Tibial artery (tissue), 4 donors: Measurements from ENCODE around the gene KCNA1.

Source experiments
- DNase-seq, 2 donors: peaks; one replicate each; pipeline ENCODE4 v3.0.0-alpha.2; 2019
- H3K27ac ChIP-seq, 2 donors: fragments of 200-600 bp; sonication (generic) in 1 of 2; 1 replicate in 1 of 2; 2 replicates in 1 of 2; pipeline ENCODE4 v1.5.1; 2018 to 2019; ENCODE audit warnings: mild to moderate bottlenecking in 1 of 2
- H3K27me3 ChIP-seq, 2 donors: fragments of 200-600 bp; sonication (generic) in 1 of 2; one replicate each; pipeline versions ENCODE4 v1.5.1 to v1.6.0; 2016 to 2019
- H3K36me3 ChIP-seq, 3 donors: fragments of 200-600 bp; sonication (generic) in 2 of 3; one replicate each; pipeline ENCODE4 v1.5.1; 2016 to 2019; ENCODE audit warnings: mild to moderate bottlenecking in 2 of 3
- H3K4me1 ChIP-seq, 4 donors: fragments of 200-600 bp; sonication (generic) in 2 of 4; 1 replicate in 3 of 4; 2 replicates in 1 of 4; pipeline ENCODE4 v1.5.1; 2016 to 2019
- H3K4me3 ChIP-seq, 2 donors: fragments of 200-600 bp; sonication (generic) in 1 of 2; 1 replicate in 1 of 2; 2 replicates in 1 of 2; pipeline ENCODE4 v1.5.1; 2018 to 2019; ENCODE audit warnings: mild to moderate bottlenecking in 2 of 2
- H3K9me3 ChIP-seq, 3 donors: fragments of 200-600 bp; sonication (generic) in 1 of 3; one replicate each; pipeline ENCODE4 v1.5.1; 2016 to 2019
- CTCF ChIP-seq, 2 experiments: fragments of 200-600 bp in 1 of 2; fragments of 450-650 bp in 1 of 2; IDR thresholded peaks; one replicate each; pipeline ENCODE4 v1.5.1; 2017 to 2019; ENCODE audit warnings: antibody characterized with exemption in 2 of 2, mild to moderate bottlenecking in 1 of 2, moderate library complexity in 1 of 2
- intact Hi-C: fragments of 100-400 bp; cut with DNase I; formaldehyde crosslinking; loops from one replicate; pipeline ENCODE4 v1.15.0; 2023; ENCODE audit warnings: low total_unique reads

Gene KCNA1

GRCh38 chr12:4909734-4910501 is at the start of gene KCNA1:
Gene KCNA1 (plus strand): TSS chr12:4909905. CDS start chr12:4911379, 1,474 bp downstream.
- Histone ChIP-seq H3K36me3 (no peaks in the 10 kb centered on the region), H3K27ac (no peak within 1 kb of the TSS), H3K9me3 (peaks cover 0 to 3% (median 0%) of the 10 kb centered on the region in 3 donors), H3K27me3 (peaks cover 2 to 79% of the 10 kb centered on the region in 2 donors), H3K4me1 (peaks cover 0 to 29% (median 26%) of the 10 kb centered on the region in 4 donors), H3K4me3 (peak within 1 kb of the TSS; percentile 41 to 42)
- DNase-seq: no peak
- TF ChIP-seq CTCF (IDR thresholded peaks at IDR 0.05): no peak
- intact Hi-C loops: no loop called here

- Histone ChIP-seq H3K27me3 (peaks cover 0 to 9% of the 10 kb centered on the region in 2 donors), H3K36me3 (no peaks in the 10 kb centered on the region), H3K4me3 (no peak overlapping the region), H3K4me1 (peaks cover 0 to 16% (median 12%) of the 10 kb centered on the region in 4 donors), H3K27ac (no peak overlapping the region), H3K9me3 (no peaks in the 10 kb centered on the region)
- TF ChIP-seq CTCF (IDR thresholded peaks at IDR 0.05): no peak
- DNase-seq: no peak
- intact Hi-C loops: no loop called here
Observed at GRCh38 chr12:4860741-4861140, 49.0 kb upstream of the KCNA1 start.

- no peak overlapping the region for H3K4me3 ChIP-seq
- intact Hi-C loops: no loop called here
- H3K4me1 ChIP-seq: peaks cover 0 to 12% (median 7%) of the 10 kb centered on the region in 4 donors
- DNase-seq: no peak
- peaks cover 0 to 27% of the 10 kb centered on the region in 2 donors for H3K27me3 ChIP-seq
- no peaks in the 10 kb centered on the region for H3K9me3 ChIP-seq
- no peaks in the 10 kb centered on the region for H3K36me3 ChIP-seq
- no peak overlapping the region for H3K27ac ChIP-seq
- TF ChIP-seq CTCF (IDR thresholded peaks at IDR 0.05): no peak
Observed at GRCh38 chr12:4862809-4863208, 46.9 kb upstream of the KCNA1 start.

GRCh38 chr12:4864575-4864974 is 45.1 kb upstream of the KCNA1 start:
- intact Hi-C loops: no loop called here

GRCh38 chr12:4865246-4865645 is 44.5 kb upstream of the KCNA1 start:
- H3K4me3 ChIP-seq: no peak overlapping the region
- H3K4me1 ChIP-seq: peaks cover 0 to 4% (median 1%) of the 10 kb centered on the region in 4 donors
- TF ChIP-seq CTCF (IDR thresholded peaks at IDR 0.05): no peak
- intact Hi-C loops: no loop called here
- H3K27ac ChIP-seq: no peak overlapping the region
- H3K27me3 ChIP-seq: peaks cover 0 to 30% of the 10 kb centered on the region in 2 donors
- DNase-seq: no peak
- H3K36me3 ChIP-seq: no peaks in the 10 kb centered on the region
- H3K9me3 ChIP-seq: no peaks in the 10 kb centered on the region

More at GRCh38 chr12:4864575-4864974, 45.1 kb upstream of the KCNA1 start:
- Histone ChIP-seq H3K4me1 (peaks cover 0 to 6% (median 3%) of the 10 kb centered on the region in 4 donors), H3K36me3 (no peaks in the 10 kb centered on the region), H3K27me3 (peaks cover 0 to 30% of the 10 kb centered on the region in 2 donors), H3K9me3 (no peaks in the 10 kb centered on the region), H3K4me3 (no peak overlapping the region), H3K27ac (no peak overlapping the region)
- DNase-seq: no peak
- no peak for TF ChIP-seq CTCF (IDR thresholded peaks at IDR 0.05)
